Spleen (tissue), 11 donors: ENCODE results near the gene PAX7. TPM values are rescaled to one million over a fixed set of nuclear protein-coding genes. Genes with fewer than 3 reads are reported as not detected.

ENCODE experiments used
- DNase-seq: peaks from one replicate; pipeline ENCODE4 v3.0.0-alpha.2; 2020
- H3K27ac ChIP-seq, 8 donors: fragments of 200-600 bp; sonication (generic) in 7 of 8; 1 replicate in 4 of 8; 2 replicates in 4 of 8; pipeline versions ENCODE4 v1.5.0 to v1.8.0; 2016 to 2021; ENCODE audit warnings: inconsistent platforms in 4 of 8, mild to moderate bottlenecking in 4 of 8, moderate library complexity in 1 of 8
- H3K27me3 ChIP-seq, 7 donors: fragments of 200-600 bp; sonication (generic) in 6 of 7; replicated peaks in 1 of 7; 1 replicate in 4 of 7; 2 replicates in 3 of 7; pipeline versions ENCODE4 v1.5.0 to v1.8.0; 2016 to 2021; ENCODE audit warnings: inconsistent platforms in 3 of 7, mild to moderate bottlenecking in 1 of 7
- H3K36me3 ChIP-seq, 6 donors: fragments of 200-600 bp; sonication (generic) in 5 of 6; 1 replicate in 4 of 6; 2 replicates in 2 of 6; pipeline versions ENCODE4 v1.5.0 to v1.8.0; 2016 to 2021; ENCODE audit warnings: inconsistent platforms in 2 of 6
- H3K4me1 ChIP-seq, 6 donors: fragments of 200-600 bp; sonication (generic) in 5 of 6; 1 replicate in 3 of 6; 2 replicates in 3 of 6; pipeline versions ENCODE4 v1.5.0 to v1.8.0; 2016 to 2021; ENCODE audit warnings: inconsistent platforms in 3 of 6
- H3K4me3 ChIP-seq, 8 donors: fragments of 200-600 bp; sonication (generic) in 7 of 8; 1 replicate in 4 of 8; 2 replicates in 4 of 8; pipeline versions ENCODE4 v1.5.0 to v1.8.0; 2016 to 2021; ENCODE audit warnings: inconsistent platforms in 4 of 8, mild to moderate bottlenecking in 4 of 8, moderate library complexity in 2 of 8
- H3K9me3 ChIP-seq, 8 donors: fragments of 200-600 bp; sonication (generic) in 7 of 8; 1 replicate in 4 of 8; 2 replicates in 4 of 8; pipeline versions ENCODE4 v1.5.0 to v1.8.0; 2016 to 2021; ENCODE audit warnings: inconsistent platforms in 4 of 8
- CTCF ChIP-seq, 11 experiments: fragments of 200-600 bp in 7 of 11; fragments of 450-650 bp in 4 of 11; sonication (generic) in 4 of 11; IDR thresholded peaks in 8 of 11; conservative IDR thresholded peaks in 3 of 11; 1 replicate in 7 of 11; 2 replicates in 4 of 11; pipeline versions ENCODE4 v1.4.0 to v1.8.0; 2016 to 2021; ENCODE audit warnings: antibody characterized with exemption in 11 of 11, inconsistent platforms in 4 of 11, mild to moderate bottlenecking in 1 of 11
- POLR2A ChIP-seq, 3 donors: fragments of 450-650 bp; IDR thresholded peaks; one replicate each; pipeline ENCODE4 v1.5.1; 2017; ENCODE audit warnings: antibody characterized with exemption in 3 of 3, mild to moderate bottlenecking in 1 of 3
- POLR2AphosphoS5 ChIP-seq, 3 donors: sonication (generic); formaldehyde crosslinking; IDR thresholded peaks; one replicate each; pipeline ENCODE4 v1.5.1; 2017; ENCODE audit warnings: antibody characterized with exemption in 3 of 3
- WGBS, 5 donors: extraction: QIAGEN DNeasy Blood & Tissue Kit in 3 of 5; methylation state at CpG; one replicate each; pipeline versions ENCODE4 v1.1.5 to v1.1.7; 2013 to 2018; 5-methylcytosine and 5-hydroxymethylcytosine counted together
- intact Hi-C: fragments of 100-400 bp; cut with DNase I; formaldehyde crosslinking; loops from one replicate; pipeline ENCODE4 v1.15.0; 2023; ENCODE audit warnings: low total_unique reads
- polyA plus RNA-seq, 3 donors: library from polyadenylated mRNA; stranded (reverse); fragments of 200-250 nt; gene quantifications; one replicate each; pipeline ENCODE4 v1.2.1, GENCODE V29; 2013
- total RNA-seq, 7 donors: library from RNA; depleted of rRNA in 3 of 7; stranded (reverse); fragments of >200 nt in 3 of 7; fragmentation: NEBNext Ultra II Directional in 4 of 7; extraction: Animal tissue kit (Norgen Biotek cat#: 25700) in 4 of 7; gene quantifications; one replicate each; pipeline versions ENCODE4 v1.1.0 to v1.2.1, GENCODE V29; 2016 to 2021
- donor health status: healthy with polysubstance abuse.
- donor health status: DM: no; HTN: no; CAD: no; lungs with moderate emphysema.
- donor health status: DM: no; HTN: no; CAD: no.
- donor health status: Bipolar disorder and iron deficiency.
- donor health status: healthy.
- donor health status: DM: no; HTN: no; CAD: no.
- donor health status: DM: yes; HTN: yes; CAD: no.

Gene PAX7
- total and polyA plus RNA-seq, 10 donors, result not detected

GRCh38 chr1:18723206-18723605, 92.6 kb downstream of the PAX7 start:
- WGBS, 5 donors, result 62 to 76% (median 71%) methylated on average over 9 of the region's 9 CpGs
- no peak overlapping the region for H3K27ac ChIP-seq
- intact Hi-C loops, result no loop called here
- TF ChIP-seq POLR2A (IDR thresholded peaks at IDR 0.05) (no peak), POLR2AphosphoS5 (IDR thresholded peaks at IDR 0.05) (no peak), CTCF (IDR thresholded peaks at IDR 0.05 in 8 of 11, conservative IDR thresholded peaks at IDR 0.05 in 3 of 11) (no peak)
- no peaks in the 10 kb centered on the region for H3K36me3 ChIP-seq
- no peaks in the 10 kb centered on the region for H3K9me3 ChIP-seq
- no peaks in the 10 kb centered on the region for H3K4me1 ChIP-seq
- peaks cover 0 to 97% (median 39%) of the 10 kb centered on the region in 7 donors for H3K27me3 ChIP-seq
- H3K4me3 ChIP-seq, result no peak overlapping the region
- DNase-seq, result no peak

GRCh38 chr1:18723701-18724411, 93.2 kb downstream of the PAX7 start:
- DNase-seq, result no peak

GRCh38 chr1:18724801-18725200, 94.2 kb downstream of the PAX7 start:
- WGBS, 5 donors, result 36 to 45% (median 40%) methylated on average over 7 of the region's 7 CpGs
- Histone ChIP-seq H3K27ac (no peak overlapping the region), H3K36me3 (no peaks in the 10 kb centered on the region), H3K4me3 (no peak overlapping the region), H3K27me3 (peaks cover 0 to 96% (median 28%) of the 10 kb centered on the region in 7 donors), H3K4me1 (no peaks in the 10 kb centered on the region), H3K9me3 (no peaks in the 10 kb centered on the region)
- no peak for TF ChIP-seq POLR2AphosphoS5 (IDR thresholded peaks at IDR 0.05)
- no peak for DNase-seq
- intact Hi-C loops, result no loop called here

More at GRCh38 chr1:18723701-18724411, 93.2 kb downstream of the PAX7 start:
- Histone ChIP-seq H3K36me3 (no peaks in the 10 kb centered on the region), H3K27ac (no peak overlapping the region), H3K27me3 (peaks cover 0 to 97% (median 37%) of the 10 kb centered on the region in 7 donors), H3K9me3 (no peaks in the 10 kb centered on the region), H3K4me3 (no peak overlapping the region), H3K4me1 (no peaks in the 10 kb centered on the region)
- WGBS, 5 donors, result 23 to 47% (median 27%) methylated on average over 12 to 19 of the region's 19 CpGs
- TF ChIP-seq CTCF (IDR thresholded peaks at IDR 0.05 in 8 of 11, conservative IDR thresholded peaks at IDR 0.05 in 3 of 11) (no peak), POLR2A (IDR thresholded peaks at IDR 0.05) (no peak), POLR2AphosphoS5 (IDR thresholded peaks at IDR 0.05) (no peak)
- intact Hi-C loops, result no loop called here

DNA sequence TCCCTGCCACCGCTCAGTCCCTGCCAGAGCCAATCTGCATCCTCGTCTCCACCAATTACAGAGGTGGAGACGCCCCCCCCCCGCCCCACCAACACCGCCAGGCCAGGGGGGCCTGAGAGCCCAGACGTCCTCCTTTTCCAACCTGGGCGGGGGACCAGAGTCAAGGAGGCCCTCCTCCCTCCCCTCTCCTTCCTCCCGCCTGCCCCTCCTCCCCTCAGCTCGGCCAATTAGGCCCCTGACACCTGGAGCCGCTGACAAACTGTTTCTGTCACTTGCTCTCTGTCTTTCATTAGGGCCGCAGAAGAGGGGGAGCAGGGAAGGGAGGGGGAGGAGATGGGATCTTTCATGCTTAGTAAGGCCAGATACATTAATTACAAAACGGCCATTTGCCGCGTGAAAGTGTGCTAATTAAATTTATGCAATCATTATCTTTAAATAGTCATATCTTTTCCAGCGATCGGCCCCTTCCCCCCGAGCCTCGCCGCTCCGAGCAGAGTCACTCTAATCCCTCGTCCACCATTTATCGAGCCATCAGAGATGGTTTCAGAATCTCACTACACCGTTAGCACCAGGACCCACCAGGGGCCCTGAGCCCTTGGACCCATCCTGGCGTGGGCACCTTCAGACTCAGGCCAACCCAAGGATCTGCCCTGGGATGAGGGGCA, 94.7 kb downstream of the PAX7 start:
- Histone ChIP-seq H3K27ac (no peak overlapping the region), H3K4me1 (no peaks in the 10 kb centered on the region), H3K4me3 (no peak overlapping the region), H3K27me3 (peaks cover 0 to 96% (median 24%) of the 10 kb centered on the region in 7 donors), H3K9me3 (no peaks in the 10 kb centered on the region), H3K36me3 (no peaks in the 10 kb centered on the region)
- no peak for DNase-seq
- TF ChIP-seq CTCF (IDR thresholded peaks at IDR 0.05 in 8 of 11, conservative IDR thresholded peaks at IDR 0.05 in 3 of 11) (no peak), POLR2AphosphoS5 (IDR thresholded peaks at IDR 0.05) (no peak), POLR2A (IDR thresholded peaks at IDR 0.05) (no peak)
- intact Hi-C loops, result no loop called here
- 29 to 38% (median 37%) methylated on average over 21 to 23 of the region's 24 CpGs for WGBS, 5 donors
